Hematopoietic multipotent progenitor cell treated with erythropoietin and hydrocortisone succinate and interleukin-3 and kit ligand, for 6 days (in vitro differentiated cells): Measurements from ENCODE around the gene PIGR.
A peak's percentile ranks its signal among the peaks of the same experiment; 100 is the strongest.

ENCODE experiments used
- DNase-seq: peaks from one replicate; pipeline ENCODE4 v3.0.0-alpha.2; 2015

PIGR gene

DNA sequence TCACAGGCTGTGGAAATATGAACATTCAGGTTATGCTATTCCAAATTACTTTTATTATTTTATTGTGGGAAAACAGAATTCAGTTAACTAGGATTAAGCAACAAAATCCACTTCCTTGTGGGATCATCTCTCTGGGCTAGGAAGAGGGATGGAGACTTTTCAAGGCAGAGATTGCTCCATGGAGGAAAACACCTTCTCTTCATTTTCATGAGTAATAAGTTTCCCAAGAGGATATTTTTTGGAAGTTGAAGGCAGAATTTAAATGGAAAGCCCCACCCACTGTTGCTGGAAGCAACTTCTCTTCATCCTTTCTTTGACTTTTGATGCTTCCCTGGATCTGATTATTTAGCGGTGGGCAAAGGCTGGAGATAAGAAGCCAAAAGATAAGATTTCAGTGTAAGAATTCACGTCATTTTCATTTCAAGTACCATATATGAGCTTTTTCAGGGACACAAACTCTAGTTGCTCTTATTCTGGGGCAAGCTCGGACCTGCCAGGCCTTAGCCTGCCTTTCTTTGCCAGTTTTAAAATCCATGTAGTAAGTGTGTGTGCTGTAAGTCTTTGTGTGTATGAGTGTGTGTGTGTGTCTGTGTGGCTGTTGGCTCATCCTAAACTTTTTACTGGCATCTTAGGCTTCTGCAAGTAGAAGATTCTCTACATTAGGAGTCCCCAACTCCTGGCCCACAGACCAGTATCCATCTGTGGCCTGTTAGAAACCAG is 60.8 kb downstream of the PIGR start:
- no peak for DNase-seq

DNA sequence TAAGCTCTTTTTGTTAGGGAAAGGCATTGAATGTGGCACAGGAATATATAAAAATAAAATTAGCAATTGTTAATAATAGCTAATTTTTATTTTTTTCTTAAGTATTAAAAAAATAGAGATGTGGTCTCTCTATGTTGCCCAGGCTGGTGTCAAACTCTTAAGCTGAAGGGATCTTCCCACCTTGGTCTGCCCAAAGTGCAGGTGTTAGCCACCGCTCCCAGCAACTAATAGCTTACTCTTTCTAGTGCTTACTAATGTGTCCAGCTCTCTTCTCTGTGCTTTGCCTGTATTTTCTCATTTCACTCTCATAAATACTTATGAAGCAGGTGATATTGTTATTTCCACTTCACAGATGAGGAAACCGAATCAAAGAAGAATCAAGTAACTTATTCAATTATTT is 62.4 kb downstream of the PIGR start:
- DNase-seq: no peak

GRCh38 chr1:206883160-206883559 is 63.1 kb downstream of the PIGR start:
- no peak for DNase-seq

DNA sequence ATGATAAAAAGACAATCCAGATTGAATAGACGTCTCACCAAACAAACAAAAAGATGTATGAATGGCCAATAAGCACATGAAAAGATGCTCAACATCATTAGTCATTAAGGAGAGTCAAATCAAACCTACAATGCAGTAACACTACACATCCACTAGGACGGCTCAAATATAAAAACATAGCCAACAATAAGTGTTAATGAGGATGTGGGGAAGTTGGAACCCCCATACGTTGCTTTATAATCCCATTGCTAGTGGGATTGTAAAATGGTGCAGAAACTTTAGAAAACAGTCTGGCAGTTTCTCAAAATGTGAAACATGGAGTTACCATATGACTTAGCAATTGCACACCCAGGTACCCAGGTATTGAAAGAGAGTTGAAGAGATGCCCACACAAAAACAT is 63.7 kb downstream of the PIGR start:
- DNase-seq: peak; percentile 9

DNA sequence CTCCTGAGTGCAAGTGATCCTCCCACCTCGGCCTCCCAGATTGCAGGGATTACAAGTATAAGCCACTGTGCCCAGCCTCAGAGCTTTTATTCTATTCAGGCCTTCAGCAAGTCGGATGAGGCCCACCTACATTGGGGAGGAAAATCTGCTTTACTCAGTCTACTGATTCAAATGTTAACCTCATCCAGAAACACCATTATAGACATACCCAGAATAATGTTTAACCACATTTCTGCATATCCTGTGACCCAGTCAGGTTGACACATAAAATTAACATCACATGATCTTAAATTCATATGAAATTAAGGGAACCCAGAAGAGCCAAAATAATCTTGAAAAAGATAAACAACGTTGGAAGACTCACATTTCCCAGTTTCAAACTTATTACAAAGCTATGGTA is 66.0 kb downstream of the PIGR start:
- DNase-seq: no peak
